K562 (cell line): Measurements from ENCODE around the gene FIBP. TPM values are rescaled to one million over a fixed set of nuclear protein-coding genes. Genes with fewer than 3 reads are reported as not detected.

Source experiments
- HMGXB4 ChIP-seq: sonication (generic); formaldehyde crosslinking; IDR thresholded peaks from 2 replicates; pipeline ENCODE4 v1.8.1; 2023; ENCODE audit warnings: mild to moderate bottlenecking, missing genetic modification reagents
- HNRNPH1 ChIP-seq: fragments of 200-400 bp; formaldehyde crosslinking; optimal IDR thresholded peaks from 2 replicates; pipeline ENCODE3; 2017; ENCODE audit warnings: low read depth, mild to moderate bottlenecking, low read length, moderate library complexity
- KDM1A ChIP-seq, 2 experiments: fragments of 450-650 bp; IDR thresholded peaks; 2 replicates each; pipeline ENCODE4 v1.6.1; 2016; ENCODE audit warnings: mild to moderate bottlenecking in 2 of 2
- RBM25 ChIP-seq: fragments of 200-400 bp; formaldehyde crosslinking; IDR thresholded peaks from 2 replicates; pipeline ENCODE4 v1.6.1; 2018; ENCODE audit warnings: low read length, low read depth, moderate library complexity; ENCODE audit not compliant: severe bottlenecking
- SRSF9 ChIP-seq: fragments of 200-400 bp; formaldehyde crosslinking; IDR thresholded peaks from 2 replicates; pipeline ENCODE4 v1.6.1; 2017; ENCODE audit warnings: low read depth, low read length, borderline replicate concordance
- TCF7 ChIP-seq: sonication (generic); IDR thresholded peaks from 2 replicates; pipeline ENCODE4 v1.6.1; 2016; ENCODE audit warnings: antibody characterized with exemption, borderline replicate concordance
- ZNF282 ChIP-seq: sonication (generic); formaldehyde crosslinking; IDR thresholded peaks from 2 replicates; pipeline ENCODE4 v1.8.1; 2023; ENCODE audit warnings: missing genetic modification reagents
- ZNF407 ChIP-seq: fragments of 450-650 bp; IDR thresholded peaks from 2 replicates; pipeline ENCODE4 v1.6.1; 2016; ENCODE audit warnings: low read depth
- ZNF436 ChIP-seq: fragments of 250-450, 450-650 bp; sonication (Bioruptor Pico); formaldehyde crosslinking; IDR thresholded peaks from 2 replicates; pipeline ENCODE4 v1.7.0; 2020; ENCODE audit warnings: mild to moderate bottlenecking
- ZNF609 ChIP-seq: sonication (generic); formaldehyde crosslinking; IDR thresholded peaks from 2 replicates; pipeline ENCODE4 v1.8.1; 2023; ENCODE audit warnings: missing genetic modification reagents, mild to moderate bottlenecking, borderline replicate concordance
- ZNF77 ChIP-seq: fragments of 250-450 bp; sonication (Bioruptor Pico); IDR thresholded peaks from 2 replicates; pipeline ENCODE4 v1.5.0; 2020
- polyA plus RNA-seq, 8 experiments: library from polyadenylated mRNA; depleted of rRNA in 4 of 8; stranded (reverse) in 5 of 8; unstranded in 3 of 8; fragments of >200 nt; fragmentation: Nextera tagmentation in 2 of 8; fragmentation: Illumina TruSeq in 1 of 8; extraction: Ambion mirVana in 2 of 8; extraction: Trizol in 1 of 8; gene quantifications; 2 replicates each; pipeline versions ENCODE4 v1.2.1 to v1.2.3, GENCODE V29; 2011 to 2014; ENCODE audit warnings: inconsistent platforms in 1 of 8, missing spikeins in 1 of 8
- total RNA-seq, 7 experiments: library from RNA; depleted of rRNA in 6 of 7; stranded (reverse); fragments of >200 nt in 6 of 7; fragmentation: Illumina TruSeq in 2 of 7; extraction: Trizol in 2 of 7; gene quantifications; 2 replicates each; pipeline versions ENCODE4 v1.2.1 to v1.2.3, GENCODE V29; 2011 to 2021; ENCODE audit warnings: low replicate concordance in 1 of 7

Gene FIBP
- total and polyA plus RNA-seq, 9 of the 15 experiments (the other 6 are each of a cell fraction or from before 2014, with no cell fraction given) = 41.2 to 79.2 (median 48.6) TPM

- TF ChIP-seq HMGXB4 (CRISPR knock-in tag) (peak; percentile 22), TCF7 (no peak), ZNF436 (CRISPR knock-in tag) (no peak), ZNF282 (CRISPR knock-in tag) (0 out of 2 replicates have a peak, but pooled peaks have one; percentile 55), ZNF609 (CRISPR knock-in tag) (peak; percentile 76; the same call in 1 of the 2 replicates), KDM1A (IDR thresholded peaks at IDR 0.05) (no peak), HNRNPH1 (no peak), ZNF407 (no peak), RBM25 (no peak), SRSF9 (no peak), ZNF77 (CRISPR knock-in tag) (no peak)
Observed at GRCh38 chr11:65890324-65891218, 2.3 kb upstream of the FIBP start, which contains the start of gene CCDC85B (continued).
